Heart left ventricle (tissue), 13 donors: ENCODE results near the gene DNAJC6.

Experiments used
- CTCF ChIP-seq, 12 donors: fragments of 200-600 bp; sonication (generic) in 4 of 12; IDR thresholded peaks; one replicate each; pipeline versions ENCODE4 v1.5.0 to v1.8.0; 2018 to 2022; ENCODE audit warnings: antibody characterized with exemption in 12 of 12, mild to moderate bottlenecking in 5 of 12
- POLR2A ChIP-seq, 2 donors: fragments of 450-650 bp; IDR thresholded peaks; one replicate each; pipeline ENCODE4 v1.6.1; 2017; ENCODE audit warnings: antibody characterized with exemption in 2 of 2, mild to moderate bottlenecking in 2 of 2, moderate library complexity in 2 of 2
- donor health status: ischemic (EF 13 %, LVEDD 7.1; RV severe dilation, severe dysfunction).
- donor health status: DM: no; HTN: yes; CAD: no.
- donor health status: DM: no; HTN: no; CAD: no.
- donor health status: ischemic (EF 25% LVEDD 6.9; RV normal size, moderate dysfunction).
- donor health status: ischemic (EF 25% LVEDD 5.7; RV mildly dilated, moderate dysfunction).
- donor health status: ischemic (EF 35%, LVEDD 5.7; RV mildly dilated, moderate dysfunction).
- donor health status: nonischemic (EF 11% LVEDD 7.7; RV severe dilation, severe dysfunction).
- donor health status: DM: yes; HTN: yes; CAD: no.
- donor health status: PGD.
- donor health status: ischemic (EF 29% LVEDD 5.4; RV normal size, mild dysfunction).
- donor health status: nonischemic (EF 23%, LVEDD 6.1; RV moderate dilation, normal function).

- TF ChIP-seq POLR2A (IDR thresholded peaks at IDR 0.05) (no peak), CTCF (IDR thresholded peaks at IDR 0.05) (no peak)
Observed at GRCh38 chr1:65265296-65265650, 44.1 kb upstream of the DNAJC6 start.
